GM19328 (cell line): Measurements from ENCODE around the gene HIBCH.
A peak's percentile ranks its signal among the peaks of the same experiment; 100 is the strongest.
"Not testable (repeated sequence)": the region's sequence is repeated elsewhere in the genome, so short reads cannot be mapped to it uniquely, and the experiment has no call there.

Experiments
- ATAC-seq: cut with Tn5 transposase; IDR thresholded peaks from one replicate; pipeline ENCODE4 v1.9.1; 2021; ENCODE audit warnings: mild to moderate bottlenecking, moderate library complexity; ENCODE audit not compliant: unreplicated experiment

Gene HIBCH

GRCh38 chr2:190319555-190320498 is at the start of gene HIBCH:
TSS of gene HIBCH (minus strand) at chr2:190319826. CDS start at chr2:190319750, 76 bp downstream.
- peak; percentile 89 for ATAC-seq

GRCh38 chr2:190367091-190367490 is 47.5 kb upstream of the HIBCH start:
- no peak for ATAC-seq

- ATAC-seq = no peak
Observed at GRCh38 chr2:190366248-190366753, 46.7 kb upstream of the HIBCH start.

GRCh38 chr2:190365499-190366204 is 46.0 kb upstream of the HIBCH start:
- ATAC-seq = no peak

GRCh38 chr2:190362894-190363293 is 43.3 kb upstream of the HIBCH start:
- no peak for ATAC-seq

- ATAC-seq = no peak
Observed at GRCh38 chr2:190361572-190361971, 41.9 kb upstream of the HIBCH start.

- ATAC-seq = no peak
Observed at GRCh38 chr2:190360965-190361364, 41.3 kb upstream of the HIBCH start.

GRCh38 chr2:190360561-190360960 is 40.9 kb upstream of the HIBCH start:
- ATAC-seq = no peak

GRCh38 chr2:190358655-190359448 is 39.2 kb upstream of the HIBCH start:
- ATAC-seq = not testable (repeated sequence)

- ATAC-seq = no peak
Observed at GRCh38 chr2:190357600-190357999, 38.0 kb upstream of the HIBCH start.

- no peak for ATAC-seq
Observed at GRCh38 chr2:190355968-190356644, 36.5 kb upstream of the HIBCH start.

- ATAC-seq = no peak
Observed at GRCh38 chr2:190354003-190354690, 34.5 kb upstream of the HIBCH start.

- ATAC-seq = no peak
Observed at GRCh38 chr2:190353537-190353899, 33.9 kb upstream of the HIBCH start.

GRCh38 chr2:190352668-190353536 is 33.3 kb upstream of the HIBCH start:
- no peak for ATAC-seq

GRCh38 chr2:190351955-190352354 is 32.3 kb upstream of the HIBCH start:
- ATAC-seq = no peak

- no peak for ATAC-seq
Observed at GRCh38 chr2:190350371-190350770, 30.7 kb upstream of the HIBCH start.

GRCh38 chr2:190344276-190344827 is 24.7 kb upstream of the HIBCH start:
- peak; percentile 50 for ATAC-seq

GRCh38 chr2:190343536-190344275 is 24.1 kb upstream of the HIBCH start, which contains the start of gene INPP1:
TSS of gene INPP1 (plus strand) at chr2:190343589. CDS start at chr2:190360103, 16,514 bp downstream.
- ATAC-seq = peak; percentile 50
